ENCODE measurements around the gene CLEC16A.

The CLEC16A gene

GRCh38 chr16:11091021-11091785 lies 146.8 kb downstream of the CLEC16A start:
- Histone ChIP-seq H4K20me1 (ENCODE audit: insufficient read depth, low read length) (no peaks in the 10 kb centered on the region), H3K4me3 (ENCODE audit: low read depth in 1 of 2, low read length in 2 of 2) (no peak overlapping the region), H3K9ac (ENCODE audit: low read depth, low read length) (peak overlapping the region; percentile 19; the same call in 1 of the 2 replicates), H3K4me2 (ENCODE audit: insufficient read depth, low read length) (no peak overlapping the region), H3K36me3 (ENCODE audit: insufficient read depth, low read length) (peaks cover 12% of the 10 kb centered on the region), H3K27ac (ENCODE audit: low read length) (peak overlapping the region; percentile 90), H3K4me1 (ENCODE audit: insufficient read depth, low read length) (peaks cover 100% of the 10 kb centered on the region), H3K27me3 (ENCODE audit: insufficient read depth, low read length, poor library complexity) (no peaks in the 10 kb centered on the region), H3K9me3 (ENCODE audit: insufficient read depth, low read length, severe bottlenecking) (no peaks in the 10 kb centered on the region), H2AFZ (ENCODE audit: low read depth, low read length) (no peak overlapping the region), H3K79me2 (ENCODE audit: insufficient read depth, low read length) (peaks cover 21% of the 10 kb centered on the region)
- DNase-seq, result peak; percentile 48
- TF ChIP-seq, protein P1, sequence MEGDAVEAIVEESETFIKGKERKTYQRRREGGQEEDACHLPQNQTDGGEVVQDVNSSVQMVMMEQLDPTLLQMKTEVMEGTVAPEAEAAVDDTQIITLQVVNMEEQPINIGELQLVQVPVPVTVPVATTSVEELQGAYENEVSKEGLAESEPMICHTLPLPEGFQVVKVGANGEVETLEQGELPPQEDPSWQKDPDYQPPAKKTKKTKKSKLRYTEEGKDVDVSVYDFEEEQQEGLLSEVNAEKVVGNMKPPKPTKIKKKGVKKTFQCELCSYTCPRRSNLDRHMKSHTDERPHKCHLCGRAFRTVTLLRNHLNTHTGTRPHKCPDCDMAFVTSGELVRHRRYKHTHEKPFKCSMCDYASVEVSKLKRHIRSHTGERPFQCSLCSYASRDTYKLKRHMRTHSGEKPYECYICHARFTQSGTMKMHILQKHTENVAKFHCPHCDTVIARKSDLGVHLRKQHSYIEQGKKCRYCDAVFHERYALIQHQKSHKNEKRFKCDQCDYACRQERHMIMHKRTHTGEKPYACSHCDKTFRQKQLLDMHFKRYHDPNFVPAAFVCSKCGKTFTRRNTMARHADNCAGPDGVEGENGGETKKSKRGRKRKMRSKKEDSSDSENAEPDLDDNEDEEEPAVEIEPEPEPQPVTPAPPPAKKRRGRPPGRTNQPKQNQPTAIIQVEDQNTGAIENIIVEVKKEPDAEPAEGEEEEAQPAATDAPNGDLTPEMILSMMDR (IDR thresholded peaks at IDR 0.05; ENCODE audit: borderline replicate concordance, extremely low read depth, low read length, poor library complexity, severe bottlenecking), result no peak
- ATAC-seq (ENCODE audit: insufficient read depth, low read depth), result no peak

DNA sequence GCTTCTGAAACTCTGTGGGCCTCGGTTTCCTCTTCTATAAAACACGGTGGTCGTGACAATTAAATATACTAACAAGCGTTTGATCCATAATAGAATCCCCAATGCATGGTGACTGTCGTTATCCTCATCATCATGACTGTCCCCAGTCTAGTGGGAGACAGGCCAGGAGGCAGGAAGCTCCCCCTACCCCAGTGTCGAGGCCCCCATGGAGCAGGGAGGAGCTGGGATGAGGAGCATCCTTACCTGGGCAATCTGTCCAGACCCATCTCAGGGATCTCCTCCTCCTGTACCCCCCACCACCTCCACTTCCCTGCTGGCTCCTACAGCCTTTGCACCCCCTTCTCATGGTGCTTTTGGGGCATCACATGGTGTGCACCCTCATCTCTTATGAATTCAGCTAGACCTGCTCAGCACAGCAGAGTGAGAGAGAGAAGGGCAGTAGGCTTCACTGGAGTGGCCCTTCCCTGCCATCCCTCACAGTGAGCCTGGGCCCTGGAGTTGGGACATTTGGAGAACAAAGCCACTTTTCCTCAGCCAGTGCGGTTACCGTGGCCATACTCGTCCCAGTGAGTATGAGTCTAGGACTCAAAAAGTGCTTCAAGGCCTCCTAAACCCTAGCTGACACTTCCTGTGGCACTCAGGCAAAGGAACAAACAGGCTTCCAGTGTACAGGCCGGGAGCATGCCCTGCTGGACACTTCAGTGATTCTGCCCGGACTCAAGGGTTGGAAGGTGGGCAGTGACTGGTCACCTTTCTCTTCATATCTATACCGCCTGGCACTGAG lies 148.6 kb downstream of the CLEC16A start:
- Histone ChIP-seq H3K4me2 (ENCODE audit: insufficient read depth, low read length) (peak overlapping the region; percentile 51), H3K27me3 (ENCODE audit: insufficient read depth, low read length, poor library complexity) (no peaks in the 10 kb centered on the region), H4K20me1 (ENCODE audit: insufficient read depth, low read length) (no peaks in the 10 kb centered on the region), H2AFZ (ENCODE audit: low read depth, low read length) (no peak overlapping the region), H3K4me3 (ENCODE audit: low read depth in 1 of 2, low read length in 2 of 2) (no peak overlapping the region), H3K36me3 (ENCODE audit: insufficient read depth, low read length) (peaks cover 18% of the 10 kb centered on the region), H3K9ac (ENCODE audit: low read depth, low read length) (peak overlapping the region; percentile 61), H3K4me1 (ENCODE audit: insufficient read depth, low read length) (peaks cover 99% of the 10 kb centered on the region), H3K9me3 (ENCODE audit: insufficient read depth, low read length, severe bottlenecking) (no peaks in the 10 kb centered on the region), H3K27ac (ENCODE audit: low read length) (peak overlapping the region; percentile 90), H3K79me2 (ENCODE audit: insufficient read depth, low read length) (peaks cover 19% of the 10 kb centered on the region)
- no peak for ATAC-seq (ENCODE audit: insufficient read depth, low read depth)
- no peak for TF ChIP-seq EZH2 (IDR thresholded peaks at IDR 0.05; ENCODE audit: borderline replicate concordance, low read depth, low read length, severe bottlenecking)
- TF ChIP-seq, protein P1 (IDR thresholded peaks at IDR 0.05; ENCODE audit: borderline replicate concordance, extremely low read depth, low read length, poor library complexity, severe bottlenecking), result no peak
- no peak for DNase-seq

DNA sequence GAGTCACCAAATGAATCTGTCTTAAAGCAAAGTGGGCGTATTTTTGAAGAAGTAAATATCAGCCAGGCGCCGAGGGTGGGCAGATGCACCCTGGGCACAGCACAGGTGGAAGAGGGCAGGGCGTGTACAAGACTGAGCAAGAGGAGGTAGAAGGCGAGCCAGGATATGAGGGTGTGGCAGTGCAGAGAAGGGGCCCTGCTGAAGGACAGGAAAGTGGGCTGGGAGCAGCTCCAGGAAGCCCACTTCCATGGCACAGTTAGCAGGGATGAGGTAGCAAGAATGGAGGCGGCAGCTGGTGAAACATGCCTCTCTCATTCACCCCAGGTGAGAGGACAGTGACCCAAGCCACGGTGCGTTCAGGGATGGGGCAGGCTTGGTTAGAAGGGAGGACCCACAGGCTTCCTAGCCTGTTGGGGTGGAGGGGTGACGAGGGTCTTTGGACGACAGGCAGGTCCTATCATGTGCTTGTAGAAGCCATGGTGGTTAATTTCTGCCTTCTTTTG lies 149.3 kb downstream of the CLEC16A start:
- Histone ChIP-seq H3K27me3 (ENCODE audit: insufficient read depth, low read length, poor library complexity) (no peaks in the 10 kb centered on the region), H3K4me2 (ENCODE audit: insufficient read depth, low read length) (peak overlapping the region; percentile 51), H2AFZ (ENCODE audit: low read depth, low read length) (no peak overlapping the region), H4K20me1 (ENCODE audit: insufficient read depth, low read length) (no peaks in the 10 kb centered on the region), H3K9ac (ENCODE audit: low read depth, low read length) (peak overlapping the region; percentile 61), H3K27ac (ENCODE audit: low read length) (peak overlapping the region; percentile 90), H3K4me3 (ENCODE audit: low read depth in 1 of 2, low read length in 2 of 2) (peak overlapping the region in 1 of 2 experiments; percentile 5; a peak in 1 of 4 replicates), H3K79me2 (ENCODE audit: insufficient read depth, low read length) (peaks cover 19% of the 10 kb centered on the region), H3K9me3 (ENCODE audit: insufficient read depth, low read length, severe bottlenecking) (no peaks in the 10 kb centered on the region), H3K36me3 (ENCODE audit: insufficient read depth, low read length) (peaks cover 24% of the 10 kb centered on the region), H3K4me1 (ENCODE audit: insufficient read depth, low read length) (peaks cover 93% of the 10 kb centered on the region)
- DNase-seq (peak; percentile 61), ATAC-seq (ENCODE audit: insufficient read depth, low read depth) (peak; percentile 18)
- no peak for TF ChIP-seq EZH2 (IDR thresholded peaks at IDR 0.05; ENCODE audit: borderline replicate concordance, low read depth, low read length, severe bottlenecking)
- TF ChIP-seq, protein P1 (IDR thresholded peaks at IDR 0.05; ENCODE audit: borderline replicate concordance, extremely low read depth, low read length, poor library complexity, severe bottlenecking), result no peak
